Hepatocyte (in vitro differentiated cells): ENCODE data around the gene SEPTIN10. TPM values are rescaled to one million over a fixed set of nuclear protein-coding genes. Genes with fewer than 3 reads are reported as not detected.

Source experiments
- DNase-seq: peaks from one replicate; pipeline ENCODE4 v3.0.0-alpha.2; 2016; ENCODE audit warnings: low spot score
- H2AFZ ChIP-seq: fragments of 200-600 bp; sonication (generic); 2 replicates; pipeline ENCODE4 v1.6.0; 2016; ENCODE audit warnings: antibody characterized with exemption, mild to moderate bottlenecking
- H3K27ac ChIP-seq: fragments of 200-600 bp; sonication (generic); 2 replicates; pipeline ENCODE4 v1.5.1; 2016; ENCODE audit warnings: mild to moderate bottlenecking
- H3K27me3 ChIP-seq: fragments of 200-600 bp; sonication (generic); 2 replicates; pipeline ENCODE4 v1.6.1; 2016
- H3K36me3 ChIP-seq: fragments of 200-600 bp; sonication (generic); replicated peaks from 2 replicates; pipeline ENCODE4 v1.5.1; 2016; ENCODE audit warnings: low read depth; ENCODE audit not compliant: insufficient read depth
- H3K4me1 ChIP-seq: fragments of 200-600 bp; sonication (generic); 2 replicates; pipeline ENCODE4 v1.5.1; 2016; ENCODE audit warnings: mild to moderate bottlenecking, moderate library complexity; ENCODE audit not compliant: insufficient read depth
- H3K4me2 ChIP-seq: fragments of 200-600 bp; sonication (generic); 2 replicates; pipeline ENCODE4 v1.6.0; 2016
- H3K4me3 ChIP-seq: fragments of 200-600 bp; sonication (generic); 2 replicates; pipeline ENCODE4 v1.5.1; 2016; ENCODE audit warnings: mild to moderate bottlenecking
- H3K79me2 ChIP-seq: fragments of 200-600 bp; sonication (generic); 2 replicates; pipeline ENCODE4 v1.6.0; 2017; ENCODE audit warnings: mild to moderate bottlenecking
- H3K9me2 ChIP-seq: fragments of 200-600 bp; sonication (generic); replicated peaks from 2 replicates; pipeline ENCODE4 v1.6.0; 2017; ENCODE audit warnings: mild to moderate bottlenecking; ENCODE audit not compliant: insufficient read depth
- H3K9me3 ChIP-seq: fragments of 200-600 bp; sonication (generic); 2 replicates; pipeline ENCODE4 v1.5.1; 2016; ENCODE audit warnings: low read depth, mild to moderate bottlenecking
- H4K20me1 ChIP-seq: fragments of 200-600 bp; sonication (generic); 2 replicates; pipeline ENCODE4 v1.6.0; 2016; ENCODE audit warnings: mild to moderate bottlenecking; ENCODE audit not compliant: insufficient read depth, poor library complexity, severe bottlenecking
- EZH2 ChIP-seq: fragments of 200-600 bp; sonication (generic); IDR thresholded peaks from 2 replicates; pipeline ENCODE4 v1.6.1; 2016; ENCODE audit warnings: antibody characterized with exemption, mild to moderate bottlenecking, borderline replicate concordance
- EZH2phosphoT487 ChIP-seq: fragments of 200-600 bp; sonication (generic); IDR thresholded peaks from one replicate; pipeline ENCODE4 v1.6.1; 2018; ENCODE audit warnings: antibody characterized with exemption, mild to moderate bottlenecking, low read depth, moderate library complexity; ENCODE audit not compliant: unreplicated experiment, severe bottlenecking
- WGBS: methylation state at CpG from one replicate; pipeline ENCODE4 v1.1.6; 2016; ENCODE audit warnings: low lambda C conversion rate; ENCODE audit errors: missing lambda C conversion rate; 5-methylcytosine and 5-hydroxymethylcytosine counted together
- polyA plus RNA-seq: library from polyadenylated mRNA; unstranded; fragments of >200 nt; fragmentation: Nextera tagmentation; extraction: Ambion mirVana; gene quantifications from 2 replicates; pipeline ENCODE4 v1.2.1, GENCODE V29; 2016
- total RNA-seq: library from RNA; depleted of rRNA; stranded (reverse); fragments of >200 nt; gene quantifications from 2 replicates; pipeline ENCODE4 v1.2.3, GENCODE V29; 2014
- TF ChIP-seq, protein P1 (sequence below): fragments of 200-600 bp; sonication (generic); IDR thresholded peaks from 2 replicates; pipeline ENCODE4 v1.5.1; 2016; ENCODE audit warnings: antibody characterized with exemption, mild to moderate bottlenecking; ENCODE audit not compliant: poor library complexity

Gene SEPTIN10
- total and polyA plus RNA-seq, 2 experiments from 2014 or later = 38.7 to 58.7 TPM

DNA sequence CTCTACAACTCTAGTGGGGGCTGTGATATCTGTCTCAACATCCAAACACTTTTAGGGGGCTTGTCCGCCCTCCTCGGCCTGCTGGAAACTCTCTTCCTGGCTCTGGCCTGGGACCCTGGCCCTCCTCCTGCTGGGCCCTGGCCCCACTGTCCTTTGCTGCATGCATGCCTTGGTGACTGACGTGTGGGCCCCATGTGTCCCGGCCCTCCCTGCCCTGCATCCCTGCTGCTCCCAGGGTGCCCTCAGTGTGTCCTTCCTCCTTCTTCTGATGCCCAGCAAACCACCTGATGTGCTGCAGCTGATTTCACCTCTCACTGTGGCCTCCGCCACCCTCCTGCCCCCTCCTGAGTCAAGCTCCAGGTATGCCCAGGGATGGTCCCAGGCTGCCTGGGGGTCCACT is 101.7 kb downstream of the SEPTIN10 start:
- Histone ChIP-seq H3K4me1 (no peaks in the 10 kb centered on the region), H3K36me3 (no peaks in the 10 kb centered on the region), H3K4me3 (no peak overlapping the region), H3K9me3 (no peaks in the 10 kb centered on the region), H3K27ac (no peak overlapping the region), H4K20me1 (no peaks in the 10 kb centered on the region), H3K79me2 (no peaks in the 10 kb centered on the region), H2AFZ (no peak overlapping the region), H3K27me3 (no peaks in the 10 kb centered on the region), H3K4me2 (no peak overlapping the region), H3K9me2 (no peaks in the 10 kb centered on the region)
- TF ChIP-seq EZH2 = no peak
- TF ChIP-seq EZH2phosphoT487 = no peak
- TF ChIP-seq, protein P1, sequence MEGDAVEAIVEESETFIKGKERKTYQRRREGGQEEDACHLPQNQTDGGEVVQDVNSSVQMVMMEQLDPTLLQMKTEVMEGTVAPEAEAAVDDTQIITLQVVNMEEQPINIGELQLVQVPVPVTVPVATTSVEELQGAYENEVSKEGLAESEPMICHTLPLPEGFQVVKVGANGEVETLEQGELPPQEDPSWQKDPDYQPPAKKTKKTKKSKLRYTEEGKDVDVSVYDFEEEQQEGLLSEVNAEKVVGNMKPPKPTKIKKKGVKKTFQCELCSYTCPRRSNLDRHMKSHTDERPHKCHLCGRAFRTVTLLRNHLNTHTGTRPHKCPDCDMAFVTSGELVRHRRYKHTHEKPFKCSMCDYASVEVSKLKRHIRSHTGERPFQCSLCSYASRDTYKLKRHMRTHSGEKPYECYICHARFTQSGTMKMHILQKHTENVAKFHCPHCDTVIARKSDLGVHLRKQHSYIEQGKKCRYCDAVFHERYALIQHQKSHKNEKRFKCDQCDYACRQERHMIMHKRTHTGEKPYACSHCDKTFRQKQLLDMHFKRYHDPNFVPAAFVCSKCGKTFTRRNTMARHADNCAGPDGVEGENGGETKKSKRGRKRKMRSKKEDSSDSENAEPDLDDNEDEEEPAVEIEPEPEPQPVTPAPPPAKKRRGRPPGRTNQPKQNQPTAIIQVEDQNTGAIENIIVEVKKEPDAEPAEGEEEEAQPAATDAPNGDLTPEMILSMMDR = no peak
- whole genome bisulfite sequencing = 94% methylated on average over 4 of the region's 5 CpGs
- DNase-seq = no peak

DNA sequence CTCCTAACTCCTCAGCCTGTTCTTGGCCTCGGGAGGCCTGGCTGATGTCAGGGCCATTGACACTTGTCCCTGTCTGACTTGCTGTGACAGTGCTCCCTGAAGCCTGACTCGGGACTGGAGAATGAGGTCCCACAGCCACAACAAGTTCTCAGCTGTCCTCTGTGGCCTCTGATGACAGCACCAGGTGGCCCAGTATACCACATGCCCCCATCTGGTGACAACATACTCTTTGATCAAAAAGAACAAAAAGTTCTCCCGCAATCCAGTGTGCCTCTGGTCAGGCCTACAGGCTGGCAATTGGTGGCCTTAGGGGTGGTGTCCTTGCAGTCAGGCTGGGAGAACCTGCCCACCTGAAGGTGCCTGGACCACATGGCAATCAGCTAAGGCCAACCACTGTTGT is 102.6 kb downstream of the SEPTIN10 start:
- no peaks in the 10 kb centered on the region for H4K20me1 ChIP-seq
- WGBS = 83% methylated on average over 3 of the region's 3 CpGs

DNA sequence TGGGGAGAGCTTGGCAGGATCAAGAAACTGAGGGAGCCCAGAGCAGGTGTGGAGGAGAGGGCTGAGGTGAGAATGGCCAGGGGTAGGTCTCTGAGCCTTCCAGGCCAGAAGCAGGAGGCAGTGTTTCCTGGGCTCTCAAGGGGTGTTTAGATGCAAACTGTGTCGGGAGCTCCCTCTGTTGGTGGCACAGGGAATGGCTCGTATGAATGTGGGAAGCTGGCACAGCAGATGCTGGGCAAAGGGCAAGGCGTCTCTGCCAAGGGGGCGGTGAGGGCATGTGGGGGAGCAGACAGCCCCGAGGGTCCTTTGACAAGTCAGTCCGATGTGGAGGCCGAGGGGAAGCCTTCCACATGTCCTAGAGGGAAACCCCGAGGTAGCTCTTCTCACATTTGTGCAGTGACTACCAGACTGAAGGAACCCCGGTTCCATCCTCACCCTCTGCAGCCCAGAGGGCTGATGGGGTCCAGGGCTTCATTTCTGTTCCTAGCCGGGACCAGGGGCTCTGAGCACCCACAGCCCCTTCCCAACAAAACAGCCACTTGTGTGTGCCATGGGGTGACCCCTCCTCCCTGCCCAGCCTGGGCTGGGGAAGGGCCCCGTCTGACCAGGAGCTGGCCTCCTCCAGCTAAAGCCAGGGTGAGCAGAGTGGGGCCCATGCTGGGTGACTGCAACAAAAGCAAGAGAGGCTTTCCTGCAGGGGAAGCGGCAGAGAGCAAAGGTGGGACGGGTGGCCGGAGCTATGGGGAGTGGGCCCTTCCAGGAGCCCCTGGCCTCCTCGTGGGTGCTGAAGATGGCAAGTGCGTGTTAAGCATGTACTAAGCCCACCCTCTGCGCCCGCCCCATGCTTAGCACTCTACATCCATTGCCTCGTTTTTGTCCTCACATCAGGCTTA is 103.4 kb downstream of the SEPTIN10 start:
- TF ChIP-seq, protein P1 = peak; percentile 78
- TF ChIP-seq EZH2 = no peak
- no peak for TF ChIP-seq EZH2phosphoT487

More for the DNA sequence above, 102.6 kb downstream of the SEPTIN10 start:
- no peak overlapping the region for H3K27ac ChIP-seq
- H3K27me3 ChIP-seq = no peaks in the 10 kb centered on the region
- H3K9me2 ChIP-seq = no peaks in the 10 kb centered on the region
- TF ChIP-seq EZH2 (no peak), EZH2phosphoT487 (no peak)
- TF ChIP-seq, protein P1 = no peak
- no peaks in the 10 kb centered on the region for H3K4me1 ChIP-seq
- H3K4me3 ChIP-seq = no peak overlapping the region
- no peak overlapping the region for H2AFZ ChIP-seq
- H3K79me2 ChIP-seq = no peaks in the 10 kb centered on the region
- H3K4me2 ChIP-seq = no peak overlapping the region
- H3K36me3 ChIP-seq = no peaks in the 10 kb centered on the region
- no peaks in the 10 kb centered on the region for H3K9me3 ChIP-seq
- DNase-seq = no peak

More for the DNA sequence above, 103.4 kb downstream of the SEPTIN10 start:
- Histone ChIP-seq H3K4me2 (no peak overlapping the region), H3K9me3 (no peaks in the 10 kb centered on the region), H3K27ac (no peak overlapping the region), H3K4me3 (no peak overlapping the region), H3K4me1 (no peaks in the 10 kb centered on the region), H3K9me2 (no peaks in the 10 kb centered on the region), H3K36me3 (no peaks in the 10 kb centered on the region), H2AFZ (no peak overlapping the region), H3K27me3 (no peaks in the 10 kb centered on the region), H4K20me1 (no peaks in the 10 kb centered on the region), H3K79me2 (no peaks in the 10 kb centered on the region)
- DNase-seq = peak; percentile 84
- WGBS = 46% methylated on average over 15 of the region's 19 CpGs
